Peyer's patch (tissue), 4 donors: ENCODE data around the gene ALDH1L1. TPM values are rescaled to one million over a fixed set of nuclear protein-coding genes. Genes with fewer than 3 reads are reported as not detected.

Source experiments
- DNase-seq, 3 donors: peaks; one replicate each; pipeline ENCODE4 v3.0.0-alpha.2; 2017 to 2019
- H3K27ac ChIP-seq, 4 donors: fragments of 200-600 bp; sonication (generic); one replicate each; pipeline ENCODE4 v1.5.1; 2016 to 2019
- H3K27me3 ChIP-seq, 2 donors: fragments of 200-600 bp; sonication (generic); one replicate each; pipeline ENCODE4 v1.5.1; 2019
- H3K36me3 ChIP-seq, 3 donors: fragments of 200-600 bp; sonication (generic); one replicate each; pipeline ENCODE4 v1.5.1; 2016 to 2019
- H3K4me1 ChIP-seq, 4 donors: fragments of 200-600 bp; sonication (generic); one replicate each; pipeline ENCODE4 v1.5.1; 2016 to 2019
- H3K4me3 ChIP-seq, 4 donors: fragments of 200-600 bp; sonication (generic); 1 replicate in 3 of 4; 2 replicates in 1 of 4; pipeline ENCODE4 v1.5.1; 2016 to 2019; ENCODE audit warnings: mild to moderate bottlenecking in 1 of 4
- H3K9me3 ChIP-seq, 4 donors: fragments of 200-600 bp; sonication (generic); one replicate each; pipeline ENCODE4 v1.5.1; 2016 to 2019; ENCODE audit warnings: mild to moderate bottlenecking in 1 of 4
- CTCF ChIP-seq, 6 experiments: fragments of 450-650 bp in 4 of 6; fragments of 200-600 bp in 2 of 6; sonication (generic) in 1 of 6; IDR thresholded peaks; one replicate each; pipeline ENCODE4 v1.5.1; 2017 to 2019; ENCODE audit warnings: antibody characterized with exemption in 6 of 6, mild to moderate bottlenecking in 3 of 6, moderate library complexity in 1 of 6
- POLR2A ChIP-seq, 2 donors: fragments of 450-650 bp; IDR thresholded peaks; one replicate each; pipeline ENCODE4 v1.5.1; 2017; ENCODE audit warnings: antibody characterized with exemption in 2 of 2, mild to moderate bottlenecking in 2 of 2, moderate library complexity in 2 of 2
- total RNA-seq, 4 donors: library from RNA; depleted of rRNA; stranded (reverse); fragments of >200 nt; gene quantifications; one replicate each; pipeline ENCODE4 v1.1.0, GENCODE V29; 2016

ALDH1L1 gene
- total RNA-seq, 4 donors from 2014 or later = 2.0 to 14.2 (median 4.6) TPM

GRCh38 chr3:126127452-126127851 is 52.9 kb downstream of the ALDH1L1 start:
- no peak overlapping the region for H3K4me3 ChIP-seq
- H3K27me3 ChIP-seq = no peaks in the 10 kb centered on the region
- no peak overlapping the region for H3K27ac ChIP-seq
- no peaks in the 10 kb centered on the region for H3K9me3 ChIP-seq
- no peaks in the 10 kb centered on the region for H3K36me3 ChIP-seq
- no peaks in the 10 kb centered on the region for H3K4me1 ChIP-seq
- TF ChIP-seq CTCF (IDR thresholded peaks at IDR 0.05) = no peak
- TF ChIP-seq POLR2A (IDR thresholded peaks at IDR 0.05) = no peak
- DNase-seq = peak in 2 of 3 donors; percentile 23 to 34

- TF ChIP-seq CTCF (IDR thresholded peaks at IDR 0.05) (no peak), POLR2A (IDR thresholded peaks at IDR 0.05) (no peak)
- no peaks in the 10 kb centered on the region for H3K36me3 ChIP-seq
- H3K4me3 ChIP-seq = no peak overlapping the region
- peak in 2 of 3 donors; percentile 24 to 39 for DNase-seq
- H3K27ac ChIP-seq = no peak overlapping the region
- no peaks in the 10 kb centered on the region for H3K9me3 ChIP-seq
- H3K27me3 ChIP-seq = no peaks in the 10 kb centered on the region
- H3K4me1 ChIP-seq = no peaks in the 10 kb centered on the region
These were observed 53.5 kb downstream of the ALDH1L1 start for GRCh38 chr3:126126811-126127431.

DNA sequence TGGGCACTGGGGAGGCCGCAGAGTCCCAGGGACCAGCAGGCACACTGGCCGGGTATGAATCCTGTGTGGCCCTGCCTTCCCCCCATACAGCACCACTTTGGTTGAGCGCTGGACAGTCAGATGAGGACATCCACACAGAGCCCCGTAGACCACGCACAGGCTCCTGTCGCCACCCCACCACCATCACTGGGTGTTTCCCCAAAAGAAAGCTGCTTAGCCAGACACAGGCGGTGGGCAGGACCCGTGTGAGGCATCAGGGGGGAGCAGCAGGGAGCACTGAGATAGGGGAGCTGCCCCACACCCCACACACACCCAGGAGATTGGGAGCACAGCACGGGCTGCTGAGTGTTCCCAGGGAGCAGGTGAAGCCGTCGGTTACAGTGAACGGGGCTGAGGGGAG is 54.1 kb downstream of the ALDH1L1 start:
- Histone ChIP-seq H3K9me3 (no peaks in the 10 kb centered on the region), H3K4me3 (no peak overlapping the region), H3K36me3 (no peaks in the 10 kb centered on the region), H3K27me3 (no peaks in the 10 kb centered on the region), H3K27ac (no peak overlapping the region), H3K4me1 (no peaks in the 10 kb centered on the region)
- peak in 2 of 3 donors; percentile 27 to 35 for DNase-seq
- TF ChIP-seq POLR2A (IDR thresholded peaks at IDR 0.05) (no peak), CTCF (IDR thresholded peaks at IDR 0.05) (no peak)

GRCh38 chr3:126125781-126126251 is 54.6 kb downstream of the ALDH1L1 start:
- peak in 1 of 3 donors; percentile 26 for DNase-seq
- no peaks in the 10 kb centered on the region for H3K9me3 ChIP-seq
- H3K4me3 ChIP-seq = no peak overlapping the region
- TF ChIP-seq CTCF (IDR thresholded peaks at IDR 0.05) (no peak), POLR2A (IDR thresholded peaks at IDR 0.05) (no peak)
- no peaks in the 10 kb centered on the region for H3K4me1 ChIP-seq
- H3K27ac ChIP-seq = no peak overlapping the region
- H3K36me3 ChIP-seq = no peaks in the 10 kb centered on the region
- H3K27me3 ChIP-seq = no peaks in the 10 kb centered on the region

- Histone ChIP-seq H3K4me3 (no peak overlapping the region), H3K9me3 (no peaks in the 10 kb centered on the region), H3K4me1 (no peaks in the 10 kb centered on the region), H3K27me3 (no peaks in the 10 kb centered on the region), H3K27ac (no peak overlapping the region), H3K36me3 (no peaks in the 10 kb centered on the region)
- TF ChIP-seq POLR2A (IDR thresholded peaks at IDR 0.05) (no peak), CTCF (IDR thresholded peaks at IDR 0.05) (no peak)
- DNase-seq = peak in 1 of 3 donors; percentile 22
These were observed 55.0 kb downstream of the ALDH1L1 start for GRCh38 chr3:126125341-126125740.
